ENCODE results near the gene ZNF169. TPM values are rescaled to one million over a fixed set of nuclear protein-coding genes. Genes with fewer than 3 reads are reported as not detected.
"Not testable (repeated sequence)": the region's sequence is repeated elsewhere in the genome, so short reads cannot be mapped to it uniquely, and the experiment has no call there.

Gene ZNF169
- total RNA-seq, 1 donor from 2014 or later, result 9.0 TPM

- H3K36me3 Mint-ChIP-seq (ENCODE audit: low read depth); intact Hi-C loops (cut with micrococcal nuclease); H3K27me3 Mint-ChIP-seq (ENCODE audit: low read depth); H3K27ac Mint-ChIP-seq; H3K9me3 Mint-ChIP-seq; H3K4me3 Mint-ChIP-seq (ENCODE audit: low read depth); DNase-seq (ENCODE audit: low spot score); H3K4me1 Mint-ChIP-seq (ENCODE audit: low read depth): not testable (repeated sequence)
These were observed 79.6 kb downstream of the ZNF169 start for GRCh38 chr9:94338723-94339122.

GRCh38 chr9:94339657-94340056, 80.6 kb downstream of the ZNF169 start:
- H3K27ac Mint-ChIP-seq; intact Hi-C loops (cut with micrococcal nuclease); H3K36me3 Mint-ChIP-seq (ENCODE audit: low read depth); H3K9me3 Mint-ChIP-seq; H3K27me3 Mint-ChIP-seq (ENCODE audit: low read depth); H3K4me1 Mint-ChIP-seq (ENCODE audit: low read depth); DNase-seq (ENCODE audit: low spot score); H3K4me3 Mint-ChIP-seq (ENCODE audit: low read depth): not testable (repeated sequence)

- DNase-seq (ENCODE audit: low spot score); H3K27ac Mint-ChIP-seq; H3K36me3 Mint-ChIP-seq (ENCODE audit: low read depth); H3K9me3 Mint-ChIP-seq; H3K4me3 Mint-ChIP-seq (ENCODE audit: low read depth); intact Hi-C loops (cut with micrococcal nuclease); H3K4me1 Mint-ChIP-seq (ENCODE audit: low read depth); H3K27me3 Mint-ChIP-seq (ENCODE audit: low read depth): not testable (repeated sequence)
These were observed 81.7 kb downstream of the ZNF169 start for GRCh38 chr9:94340750-94341149.

GRCh38 chr9:94341703-94342102, 82.6 kb downstream of the ZNF169 start:
- H3K4me1 Mint-ChIP-seq (ENCODE audit: low read depth); H3K27me3 Mint-ChIP-seq (ENCODE audit: low read depth); DNase-seq (ENCODE audit: low spot score); H3K36me3 Mint-ChIP-seq (ENCODE audit: low read depth); H3K9me3 Mint-ChIP-seq; intact Hi-C loops (cut with micrococcal nuclease); H3K27ac Mint-ChIP-seq; H3K4me3 Mint-ChIP-seq (ENCODE audit: low read depth): not testable (repeated sequence)

GRCh38 chr9:94347451-94347850, 88.4 kb downstream of the ZNF169 start:
- H3K36me3 Mint-ChIP-seq (ENCODE audit: low read depth); H3K9me3 Mint-ChIP-seq; intact Hi-C loops (cut with micrococcal nuclease); H3K4me3 Mint-ChIP-seq (ENCODE audit: low read depth); H3K27me3 Mint-ChIP-seq (ENCODE audit: low read depth); DNase-seq (ENCODE audit: low spot score); H3K4me1 Mint-ChIP-seq (ENCODE audit: low read depth): not testable (repeated sequence)
- peak overlapping the region; percentile 33 for H3K27ac Mint-ChIP-seq

GRCh38 chr9:94348754-94349153, 89.7 kb downstream of the ZNF169 start:
- H3K4me1 Mint-ChIP-seq (ENCODE audit: low read depth); intact Hi-C loops (cut with micrococcal nuclease); H3K27ac Mint-ChIP-seq; H3K36me3 Mint-ChIP-seq (ENCODE audit: low read depth); H3K4me3 Mint-ChIP-seq (ENCODE audit: low read depth); H3K9me3 Mint-ChIP-seq; H3K27me3 Mint-ChIP-seq (ENCODE audit: low read depth); DNase-seq (ENCODE audit: low spot score): not testable (repeated sequence)

Other genes starting within 250 kb of the ZNF169 start
- gene PTPDC1, start 174.8 kb upstream of the ZNF169 start, total RNA-seq, result 7.1 and 7.2 TPM in 2 replicates
- not detected in 2 replicates for gene NUTM2F, start 69.3 kb downstream of the ZNF169 start, total RNA-seq